HG03558 (cell line): ENCODE measurements around the gene CYRIA.

ENCODE experiments used
- ATAC-seq: cut with Tn5 transposase; IDR thresholded peaks from one replicate; pipeline ENCODE4 v1.9.1; 2021; ENCODE audit warnings: moderate number of reproducible peaks; ENCODE audit not compliant: unreplicated experiment; ENCODE audit errors: extremely low read depth

CYRIA gene

GRCh38 chr2:16652296-16653082 lies 13.1 kb downstream of the CYRIA start:
- ATAC-seq, result no peak

DNA sequence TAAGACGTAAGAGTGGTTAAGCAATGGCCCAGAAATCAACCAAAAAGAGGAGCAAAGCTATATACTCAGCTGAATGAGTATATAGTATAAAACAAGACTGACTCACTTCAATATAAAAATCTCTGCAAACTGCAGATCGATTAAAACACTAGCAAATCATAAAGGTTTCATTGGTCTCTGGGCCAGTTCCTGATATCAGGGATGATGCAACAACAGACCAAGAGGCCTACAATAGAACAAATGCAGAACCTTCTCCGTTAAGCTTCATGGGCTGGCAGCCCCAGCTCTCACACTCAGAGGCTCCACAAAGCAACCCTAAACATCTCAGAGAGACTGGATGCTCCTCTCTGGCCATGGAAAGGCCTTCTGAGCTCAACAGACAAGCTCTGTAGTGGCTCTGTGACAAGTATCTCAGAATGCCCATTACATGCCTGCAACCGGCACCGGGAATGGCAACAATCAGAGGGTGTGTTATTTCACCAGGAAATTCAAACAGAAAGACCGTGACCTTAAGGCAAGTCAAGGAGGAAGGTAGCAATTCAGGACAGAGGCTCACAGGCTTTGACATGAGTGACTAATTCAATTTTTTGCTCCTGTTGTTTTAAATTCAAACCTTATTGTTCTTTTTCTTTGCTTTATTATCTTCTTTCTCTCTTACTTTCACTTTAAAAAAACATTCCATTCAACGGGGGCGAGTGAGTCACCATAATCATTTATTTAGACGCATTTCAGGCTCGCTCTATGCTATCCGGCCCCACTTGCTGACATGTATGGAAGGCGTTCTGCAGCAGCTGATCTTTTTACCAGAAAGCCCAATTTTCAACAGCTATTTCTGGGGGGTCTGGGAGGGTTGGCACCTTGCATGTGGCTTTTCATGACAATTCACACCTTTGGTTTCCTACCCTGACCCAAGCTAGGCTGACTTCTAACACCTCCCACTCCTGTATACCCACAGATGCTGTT lies 15.1 kb downstream of the CYRIA start:
- ATAC-seq, result no peak

GRCh38 chr2:16649353-16650286 lies 16.0 kb downstream of the CYRIA start:
- ATAC-seq, result no peak

DNA sequence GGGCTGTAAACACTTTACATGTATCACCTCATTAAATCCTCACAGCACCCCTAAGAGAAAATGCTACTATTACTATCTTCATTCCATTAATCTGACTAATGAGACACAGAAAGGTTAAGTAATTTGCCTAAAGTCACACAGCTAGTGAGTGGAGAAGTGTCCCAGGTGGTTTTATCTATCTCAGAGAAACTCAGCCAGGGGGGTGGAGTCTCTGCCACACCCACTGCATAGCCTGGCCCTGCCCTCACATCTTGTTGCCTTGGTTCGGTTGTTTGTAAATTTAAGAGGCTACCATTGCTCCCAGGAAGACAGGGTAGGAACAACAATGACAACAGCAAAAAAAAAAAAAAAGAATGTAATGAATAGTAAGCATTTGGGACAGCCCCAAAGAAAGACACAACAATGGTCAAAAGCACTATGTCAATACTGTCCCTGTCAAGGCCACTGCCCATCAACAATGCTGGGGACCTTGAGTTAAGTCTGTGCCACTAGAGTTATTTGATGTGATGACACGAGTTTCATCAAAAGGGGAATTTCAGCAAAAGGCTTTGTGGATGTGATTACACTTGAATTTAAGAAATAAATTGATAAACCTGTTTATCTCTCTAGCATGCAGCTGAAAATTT lies 17.5 kb downstream of the CYRIA start:
- ATAC-seq, result no peak

DNA sequence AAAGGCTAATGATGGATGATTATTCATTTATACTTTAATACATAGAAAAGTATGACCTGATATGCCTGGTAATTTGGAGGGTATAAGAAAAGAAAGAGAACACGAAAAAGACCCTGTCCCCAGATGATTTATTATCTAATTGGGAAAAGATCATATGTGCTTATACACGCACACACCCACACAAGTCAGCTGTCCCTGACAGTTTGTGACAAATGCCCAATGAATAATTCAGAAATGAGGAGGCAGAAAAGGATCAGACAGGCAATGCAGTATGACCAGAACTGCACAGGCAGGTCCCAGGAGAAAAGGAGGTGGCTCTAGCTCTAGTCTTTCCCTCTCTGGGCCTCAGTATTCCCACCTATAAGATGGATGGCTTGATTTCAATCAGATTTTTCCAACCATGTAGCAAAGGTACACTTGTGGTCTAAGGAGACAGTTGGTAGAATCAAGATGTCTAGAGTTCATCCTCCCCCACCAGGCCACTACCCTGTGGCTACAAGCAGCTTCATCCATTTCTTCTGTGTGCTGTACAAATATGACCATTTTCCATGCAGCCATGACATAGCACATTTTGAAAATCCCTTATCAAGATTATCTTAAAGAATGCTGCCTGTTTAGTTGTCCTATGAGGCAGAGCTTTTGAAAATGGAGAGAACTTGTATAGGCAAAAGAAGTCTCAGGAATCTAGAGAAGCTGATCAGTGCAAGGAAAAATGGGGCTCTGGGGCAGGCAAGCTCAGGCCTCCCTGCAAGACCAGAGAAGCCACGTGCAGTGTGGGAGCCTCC lies 19.7 kb downstream of the CYRIA start:
- no peak for ATAC-seq

- ATAC-seq, result no peak
Measured at GRCh38 chr2:16645088-16645487, 20.5 kb downstream of the CYRIA start.

DNA sequence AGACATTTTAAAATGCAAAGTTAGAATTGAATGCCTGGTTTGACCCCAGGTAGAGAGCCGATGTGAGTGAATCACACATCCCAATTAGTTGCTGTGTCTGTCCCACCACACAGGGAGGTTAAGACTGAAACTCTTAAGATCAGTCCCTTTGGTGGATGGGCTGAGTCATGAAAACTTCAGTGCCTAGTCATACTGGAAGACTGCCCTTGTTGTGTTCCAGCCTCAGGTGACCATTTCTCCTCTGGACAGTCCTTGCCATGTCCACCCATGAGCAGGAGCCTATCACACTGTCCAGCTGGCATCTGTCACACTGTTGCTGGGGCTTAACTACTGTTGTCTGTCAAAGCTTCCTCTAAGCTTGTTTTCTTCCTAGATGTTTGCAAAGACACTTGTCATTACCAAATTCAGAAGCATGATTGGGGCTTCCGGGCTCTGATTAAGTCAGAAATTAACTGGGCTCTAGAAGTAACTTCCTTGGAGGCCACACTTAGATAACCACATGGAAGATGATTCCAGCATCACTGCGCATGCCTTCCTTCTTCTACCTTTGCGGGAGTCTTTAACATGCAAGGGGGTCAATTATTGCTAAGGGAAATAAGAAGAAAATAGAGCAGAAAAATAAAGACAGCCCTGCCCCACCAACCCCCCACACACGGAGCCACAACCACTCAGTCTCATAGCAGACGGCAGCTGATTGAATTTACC lies 21.3 kb downstream of the CYRIA start:
- ATAC-seq, result no peak

GRCh38 chr2:16643099-16643498 lies 22.5 kb downstream of the CYRIA start:
- ATAC-seq, result no peak

DNA sequence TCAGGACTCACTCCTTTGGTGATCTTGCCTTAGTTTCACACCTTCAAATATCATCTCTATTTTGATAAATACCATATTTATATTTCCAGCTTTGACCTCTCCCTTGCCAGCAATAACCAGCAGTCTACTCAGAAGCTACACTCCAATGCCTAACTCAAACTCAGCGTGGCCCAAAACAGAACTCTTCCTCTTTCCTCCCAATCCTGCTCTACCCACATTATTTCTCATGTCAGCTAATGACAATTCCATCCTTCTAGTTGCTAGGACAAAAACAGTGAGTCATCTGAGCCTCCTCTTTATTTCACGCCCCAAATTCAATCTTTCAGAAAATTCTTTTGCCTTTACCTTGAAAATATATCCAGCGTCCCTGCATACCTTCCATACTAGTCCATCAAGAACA lies 23.5 kb downstream of the CYRIA start:
- ATAC-seq, result no peak

GRCh38 chr2:16641509-16641908 lies 24.1 kb downstream of the CYRIA start:
- ATAC-seq, result no peak

DNA sequence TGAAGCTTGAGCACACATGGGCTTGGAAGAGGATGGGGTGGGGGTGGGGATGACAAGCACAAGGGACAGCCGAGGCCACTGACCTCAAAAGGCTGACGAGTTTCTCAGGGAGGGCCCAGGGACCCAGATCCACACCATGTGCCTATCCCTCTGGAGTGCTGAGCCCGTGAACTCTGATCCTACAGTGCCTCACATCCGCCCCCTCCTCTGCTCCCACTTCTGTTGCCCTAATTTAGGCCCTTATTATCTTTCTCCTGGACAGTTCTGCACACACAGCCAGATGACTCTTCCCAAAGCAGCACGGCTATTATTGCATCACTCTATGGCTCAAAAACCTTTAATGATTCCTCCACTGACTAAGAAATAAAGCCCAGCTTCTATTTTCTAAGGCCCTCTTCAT lies 24.8 kb downstream of the CYRIA start:
- no peak for ATAC-seq

- no peak for ATAC-seq
Measured at GRCh38 chr2:16640001-16640700, 25.5 kb downstream of the CYRIA start.

- no peak for ATAC-seq
Measured at GRCh38 chr2:16639431-16639830, 26.2 kb downstream of the CYRIA start.

DNA sequence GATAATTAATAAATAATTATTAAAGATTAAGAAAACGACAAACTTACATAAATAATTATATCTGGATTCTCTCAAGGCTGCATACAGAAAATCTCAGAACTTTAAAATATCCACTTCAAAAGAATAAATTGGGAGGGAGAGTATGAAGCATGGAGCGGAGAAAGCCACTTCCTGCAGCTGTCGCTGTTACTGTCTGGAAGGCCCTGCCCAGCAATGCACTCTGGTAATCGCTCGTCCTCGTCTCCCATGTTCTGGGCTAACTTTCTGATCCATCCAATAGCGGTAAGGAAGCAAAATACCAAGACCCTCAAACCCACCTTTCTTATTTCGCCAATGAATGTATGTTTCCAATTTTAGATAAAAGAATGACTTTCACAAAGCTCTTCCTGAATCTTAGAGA lies 26.7 kb downstream of the CYRIA start:
- no peak for ATAC-seq

DNA sequence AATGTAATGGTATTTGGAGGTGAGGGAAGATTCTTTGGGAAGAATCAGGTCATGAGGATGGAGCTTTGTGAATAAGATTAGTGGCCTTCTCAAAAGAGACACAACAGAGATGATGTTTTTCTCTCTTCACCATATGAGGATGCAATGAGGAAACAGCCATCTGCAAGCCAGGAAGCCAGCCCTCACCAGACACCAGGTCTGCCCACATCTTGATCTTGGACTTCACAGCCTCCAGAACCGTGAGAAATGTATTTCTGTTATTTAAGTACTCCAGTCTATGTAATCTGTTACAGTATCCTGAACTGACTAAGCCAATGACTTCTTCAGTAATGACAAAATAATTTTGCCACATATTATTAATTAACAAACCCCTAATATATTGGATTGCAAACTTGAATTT lies 28.3 kb downstream of the CYRIA start:
- no peak for ATAC-seq

GRCh38 chr2:16635791-16636699 lies 29.6 kb downstream of the CYRIA start:
- ATAC-seq, result no peak
